Measurements from ENCODE around the gene TTC39B. TPM values are rescaled to one million over a fixed set of nuclear protein-coding genes. Genes with fewer than 3 reads are reported as not detected.

The TTC39B gene
- total RNA-seq, 1 donor from 2014 or later = 6.6 TPM

- H3K9me3 Mint-ChIP-seq (ENCODE audit: low read depth) = peaks cover 11% of the 10 kb centered on the region
- H3K4me1 Mint-ChIP-seq (ENCODE audit: low read depth) = no peaks in the 10 kb centered on the region
- H3K36me3 Mint-ChIP-seq (ENCODE audit: insufficient read depth) = peaks cover 10% of the 10 kb centered on the region
- TF ChIP-seq CTCF (IDR thresholded peaks at IDR 0.05; ENCODE audit: unreplicated experiment) = no peak
- H3K27me3 Mint-ChIP-seq = no peaks in the 10 kb centered on the region
- no peak overlapping the region for H3K27ac Mint-ChIP-seq
- no peak overlapping the region for H3K4me3 Mint-ChIP-seq (ENCODE audit: low read depth)
- DNase-seq (ENCODE audit: low spot score, unreplicated experiment) = no peak
Measured at GRCh38 chr9:15200111-15200510, 106.9 kb downstream of the TTC39B start.

- Mint-ChIP-seq H3K27me3 (no peaks in the 10 kb centered on the region), H3K4me3 (ENCODE audit: low read depth) (no peak overlapping the region), H3K36me3 (ENCODE audit: insufficient read depth) (peaks cover 17% of the 10 kb centered on the region), H3K4me1 (ENCODE audit: low read depth) (peaks cover 4% of the 10 kb centered on the region), H3K9me3 (ENCODE audit: low read depth) (peaks cover 14% of the 10 kb centered on the region), H3K27ac (no peak overlapping the region)
- no peak for TF ChIP-seq CTCF (IDR thresholded peaks at IDR 0.05; ENCODE audit: unreplicated experiment)
- DNase-seq (ENCODE audit: low spot score, unreplicated experiment) = no peak
Measured at GRCh38 chr9:15192856-15193255, 114.2 kb downstream of the TTC39B start.

- Mint-ChIP-seq H3K9me3 (ENCODE audit: low read depth) (peaks cover 9% of the 10 kb centered on the region), H3K27me3 (no peaks in the 10 kb centered on the region), H3K36me3 (ENCODE audit: insufficient read depth) (peaks cover 12% of the 10 kb centered on the region), H3K27ac (no peak overlapping the region), H3K4me3 (ENCODE audit: low read depth) (no peak overlapping the region), H3K4me1 (ENCODE audit: low read depth) (peaks cover 4% of the 10 kb centered on the region)
- DNase-seq (ENCODE audit: low spot score, unreplicated experiment) = no peak
- TF ChIP-seq CTCF (IDR thresholded peaks at IDR 0.05; ENCODE audit: unreplicated experiment) = no peak
Measured at GRCh38 chr9:15191378-15191777, 115.6 kb downstream of the TTC39B start.

- H3K4me3 Mint-ChIP-seq (ENCODE audit: low read depth) = no peak overlapping the region
- no peak overlapping the region for H3K27ac Mint-ChIP-seq
- DNase-seq (ENCODE audit: low spot score, unreplicated experiment) = no peak
- peaks cover 3% of the 10 kb centered on the region for H3K36me3 Mint-ChIP-seq (ENCODE audit: insufficient read depth)
- no peaks in the 10 kb centered on the region for H3K9me3 Mint-ChIP-seq (ENCODE audit: low read depth)
- no peak for TF ChIP-seq CTCF (IDR thresholded peaks at IDR 0.05; ENCODE audit: unreplicated experiment)
- no peaks in the 10 kb centered on the region for H3K27me3 Mint-ChIP-seq
- peaks cover 4% of the 10 kb centered on the region for H3K4me1 Mint-ChIP-seq (ENCODE audit: low read depth)
Measured at GRCh38 chr9:15189481-15189880, 117.5 kb downstream of the TTC39B start.

GRCh38 chr9:15187589-15187988 lies 119.4 kb downstream of the TTC39B start:
- Mint-ChIP-seq H3K4me3 (ENCODE audit: low read depth) (no peak overlapping the region), H3K36me3 (ENCODE audit: insufficient read depth) (peaks cover 3% of the 10 kb centered on the region), H3K27me3 (no peaks in the 10 kb centered on the region), H3K27ac (no peak overlapping the region), H3K9me3 (ENCODE audit: low read depth) (no peaks in the 10 kb centered on the region), H3K4me1 (ENCODE audit: low read depth) (peaks cover 4% of the 10 kb centered on the region)
- no peak for DNase-seq (ENCODE audit: low spot score, unreplicated experiment)
- TF ChIP-seq CTCF (IDR thresholded peaks at IDR 0.05; ENCODE audit: unreplicated experiment) = no peak

Measured in progenitor cell of endocrine pancreas (in vitro differentiated cells).